GM18511 (cell line): ENCODE results near the gene KDM3B.

Experiments
- ATAC-seq: cut with Tn5 transposase; IDR thresholded peaks from one replicate; pipeline ENCODE4 v1.9.1; 2021; ENCODE audit warnings: mild to moderate bottlenecking, moderate library complexity; ENCODE audit not compliant: unreplicated experiment

The KDM3B gene

GRCh38 chr5:138448481-138449398 lies 96.3 kb downstream of the KDM3B start:
- no peak for ATAC-seq

GRCh38 chr5:138449501-138450239 lies 97.2 kb downstream of the KDM3B start:
- peak; percentile 90 for ATAC-seq

- no peak for ATAC-seq
These were observed 98.5 kb downstream of the KDM3B start for GRCh38 chr5:138450971-138451370.

GRCh38 chr5:138452720-138453119 lies 100.2 kb downstream of the KDM3B start:
- no peak for ATAC-seq

- ATAC-seq = no peak
These were observed 101.1 kb downstream of the KDM3B start for GRCh38 chr5:138453590-138453989.

- no peak for ATAC-seq
These were observed 101.6 kb downstream of the KDM3B start for GRCh38 chr5:138454121-138454520.

- no peak for ATAC-seq
These were observed 102.9 kb downstream of the KDM3B start for GRCh38 chr5:138455232-138455930.

GRCh38 chr5:138457531-138458275 lies 105.2 kb downstream of the KDM3B start:
- ATAC-seq = no peak

- ATAC-seq = no peak
These were observed 105.9 kb downstream of the KDM3B start for GRCh38 chr5:138458384-138458783.

GRCh38 chr5:138458856-138459255 lies 106.4 kb downstream of the KDM3B start:
- ATAC-seq = no peak

- ATAC-seq = peak; percentile 47
These were observed 106.9 kb downstream of the KDM3B start for GRCh38 chr5:138459311-138459933.

- no peak for ATAC-seq
These were observed 107.7 kb downstream of the KDM3B start for GRCh38 chr5:138460032-138460693.

GRCh38 chr5:138461343-138462125 lies 109.0 kb downstream of the KDM3B start:
- no peak for ATAC-seq

- ATAC-seq = no peak
These were observed 111.0 kb downstream of the KDM3B start for GRCh38 chr5:138463419-138464007.

- peak; percentile 57 for ATAC-seq
These were observed 111.5 kb downstream of the KDM3B start for GRCh38 chr5:138464008-138464387.

GRCh38 chr5:138464388-138465260 lies 112.1 kb downstream of the KDM3B start:
- peak; percentile 78 for ATAC-seq

GRCh38 chr5:138465261-138466124 lies 113.0 kb downstream of the KDM3B start, which contains the start of gene EGR1:
EGR1 (plus strand) TSS chr5:138465479; CDS start chr5:138465762, 283 bp downstream.
- ATAC-seq = peak; percentile 64
